ENCODE measurements around the gene RBM38.
"Not testable (repeated sequence)": the region's sequence is repeated elsewhere in the genome, so short reads cannot be mapped to it uniquely, and the experiment has no call there.

RBM38 gene

GRCh38 chr20:57416296-57417022 lies 25.3 kb downstream of the RBM38 start:
- no peak overlapping the region for H3K9ac ChIP-seq (ENCODE audit: low read depth, low read length)

GRCh38 chr20:57417051-57417689 lies 26.0 kb downstream of the RBM38 start:
- no peaks in the 10 kb centered on the region for H3K79me2 ChIP-seq (ENCODE audit: insufficient read depth, low read length)

More at GRCh38 chr20:57416296-57417022, 25.3 kb downstream of the RBM38 start:
- peaks cover 52% of the 10 kb centered on the region for H4K20me1 ChIP-seq (ENCODE audit: insufficient read depth, low read length)
- H3K9me3 ChIP-seq (ENCODE audit: insufficient read depth, low read length, severe bottlenecking) = no peaks in the 10 kb centered on the region
- no peaks in the 10 kb centered on the region for H3K79me2 ChIP-seq (ENCODE audit: insufficient read depth, low read length)
- no peak overlapping the region for H2AFZ ChIP-seq (ENCODE audit: low read depth, low read length)
- H3K4me1 ChIP-seq (ENCODE audit: insufficient read depth, low read length) = no peaks in the 10 kb centered on the region
- no peak for TF ChIP-seq EZH2 (IDR thresholded peaks at IDR 0.05; ENCODE audit: borderline replicate concordance, low read depth, low read length, severe bottlenecking)
- TF ChIP-seq CTCF (IDR thresholded peaks at IDR 0.05; ENCODE audit: borderline replicate concordance, extremely low read depth, low read length, poor library complexity, severe bottlenecking) = no peak
- no peaks in the 10 kb centered on the region for H3K36me3 ChIP-seq (ENCODE audit: insufficient read depth, low read length)
- no peak overlapping the region for H3K4me2 ChIP-seq (ENCODE audit: insufficient read depth, low read length)
- no peak for DNase-seq
- no peak overlapping the region for H3K4me3 ChIP-seq (ENCODE audit: low read depth in 1 of 2, low read length in 2 of 2)
- H3K27ac ChIP-seq (ENCODE audit: low read length) = no peak overlapping the region
- H3K27me3 ChIP-seq (ENCODE audit: insufficient read depth, low read length, poor library complexity) = peaks cover 16% of the 10 kb centered on the region
- no peak for ATAC-seq (ENCODE audit: insufficient read depth, low read depth)

GRCh38 chr20:57417830-57418780 lies 26.9 kb downstream of the RBM38 start:
- Histone ChIP-seq H2AFZ (ENCODE audit: low read depth, low read length) (no peak overlapping the region), H3K4me3 (ENCODE audit: low read depth in 1 of 2, low read length in 2 of 2) (no peak overlapping the region), H3K27ac (ENCODE audit: low read length) (no peak overlapping the region), H3K36me3 (ENCODE audit: insufficient read depth, low read length) (no peaks in the 10 kb centered on the region), H3K9ac (ENCODE audit: low read depth, low read length) (no peak overlapping the region), H4K20me1 (ENCODE audit: insufficient read depth, low read length) (peaks cover 46% of the 10 kb centered on the region), H3K4me2 (ENCODE audit: insufficient read depth, low read length) (no peak overlapping the region), H3K27me3 (ENCODE audit: insufficient read depth, low read length, poor library complexity) (peaks cover 16% of the 10 kb centered on the region), H3K79me2 (ENCODE audit: insufficient read depth, low read length) (no peaks in the 10 kb centered on the region), H3K9me3 (ENCODE audit: insufficient read depth, low read length, severe bottlenecking) (no peaks in the 10 kb centered on the region), H3K4me1 (ENCODE audit: insufficient read depth, low read length) (no peaks in the 10 kb centered on the region)
- DNase-seq (no peak), ATAC-seq (ENCODE audit: insufficient read depth, low read depth) (no peak)
- TF ChIP-seq CTCF (IDR thresholded peaks at IDR 0.05; ENCODE audit: borderline replicate concordance, extremely low read depth, low read length, poor library complexity, severe bottlenecking) = no peak
- TF ChIP-seq EZH2 (IDR thresholded peaks at IDR 0.05; ENCODE audit: borderline replicate concordance, low read depth, low read length, severe bottlenecking) = no peak

More at GRCh38 chr20:57417051-57417689, 26.0 kb downstream of the RBM38 start:
- ATAC-seq (ENCODE audit: insufficient read depth, low read depth) = no peak
- Histone ChIP-seq H3K36me3 (ENCODE audit: insufficient read depth, low read length) (no peaks in the 10 kb centered on the region), H3K9me3 (ENCODE audit: insufficient read depth, low read length, severe bottlenecking) (no peaks in the 10 kb centered on the region), H3K27me3 (ENCODE audit: insufficient read depth, low read length, poor library complexity) (peaks cover 16% of the 10 kb centered on the region), H3K4me1 (ENCODE audit: insufficient read depth, low read length) (no peaks in the 10 kb centered on the region), H3K4me3 (ENCODE audit: low read depth in 1 of 2, low read length in 2 of 2) (no peak overlapping the region), H4K20me1 (ENCODE audit: insufficient read depth, low read length) (peaks cover 51% of the 10 kb centered on the region), H3K4me2 (ENCODE audit: insufficient read depth, low read length) (no peak overlapping the region), H3K9ac (ENCODE audit: low read depth, low read length) (no peak overlapping the region), H2AFZ (ENCODE audit: low read depth, low read length) (no peak overlapping the region), H3K27ac (ENCODE audit: low read length) (no peak overlapping the region)
- TF ChIP-seq EZH2 (IDR thresholded peaks at IDR 0.05; ENCODE audit: borderline replicate concordance, low read depth, low read length, severe bottlenecking) (no peak), CTCF (IDR thresholded peaks at IDR 0.05; ENCODE audit: borderline replicate concordance, extremely low read depth, low read length, poor library complexity, severe bottlenecking) (no peak)
- DNase-seq = no peak

GRCh38 chr20:57419479-57419878 lies 28.3 kb downstream of the RBM38 start:
- not testable (repeated sequence) for H3K36me3 ChIP-seq (ENCODE audit: insufficient read depth, low read length); H3K79me2 ChIP-seq (ENCODE audit: insufficient read depth, low read length); H3K9ac ChIP-seq (ENCODE audit: low read depth, low read length); DNase-seq; H3K9me3 ChIP-seq (ENCODE audit: insufficient read depth, low read length, severe bottlenecking); H3K27ac ChIP-seq (ENCODE audit: low read length); H3K4me1 ChIP-seq (ENCODE audit: insufficient read depth, low read length); H3K4me2 ChIP-seq (ENCODE audit: insufficient read depth, low read length); ATAC-seq (ENCODE audit: insufficient read depth, low read depth); H2AFZ ChIP-seq (ENCODE audit: low read depth, low read length); H3K4me3 ChIP-seq (ENCODE audit: low read depth in 1 of 2, low read length in 2 of 2)
- Histone ChIP-seq H4K20me1 (ENCODE audit: insufficient read depth, low read length) (peaks cover 35% of the 10 kb centered on the region), H3K27me3 (ENCODE audit: insufficient read depth, low read length, poor library complexity) (peaks cover 16% of the 10 kb centered on the region)

Measured in DND-41 (cell line).